ENCODE data around the gene CCDC60. TPM values are rescaled to one million over a fixed set of nuclear protein-coding genes. Genes with fewer than 3 reads are reported as not detected.

Gene CCDC60, protein sequence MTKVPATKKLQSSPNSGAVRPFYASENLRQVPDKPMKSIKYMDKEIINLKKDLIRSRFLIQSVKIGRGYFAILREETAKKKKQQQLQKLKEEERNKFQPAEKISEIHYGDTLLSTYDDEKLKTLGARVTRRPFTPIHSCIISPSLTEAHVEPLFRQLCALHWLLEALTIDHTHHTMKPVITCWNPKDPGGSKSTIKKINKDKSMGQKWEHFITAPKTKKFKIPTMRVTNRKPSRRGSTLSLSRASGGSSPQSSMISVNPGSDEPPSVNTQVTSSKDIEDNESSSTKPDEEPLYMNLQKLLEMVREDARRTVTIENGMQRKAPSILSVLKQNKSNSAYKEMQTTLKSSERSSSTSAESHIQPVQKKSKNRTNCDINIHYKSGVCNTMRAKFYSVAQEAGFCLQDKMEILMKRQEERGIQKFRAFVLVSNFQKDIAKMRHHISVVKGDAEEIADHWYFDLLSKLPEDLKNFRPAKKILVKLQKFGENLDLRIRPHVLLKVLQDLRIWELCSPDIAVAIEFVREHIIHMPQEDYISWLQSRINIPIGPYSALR
- 3.8 TPM for total RNA-seq (ENCODE audit: unreplicated experiment)
- long read RNA-seq, partial matches to known transcripts = 0 of 4 reads
- long read RNA-seq, other reads (novel, unspliced or antisense) = 1 of 4 reads

DNA sequence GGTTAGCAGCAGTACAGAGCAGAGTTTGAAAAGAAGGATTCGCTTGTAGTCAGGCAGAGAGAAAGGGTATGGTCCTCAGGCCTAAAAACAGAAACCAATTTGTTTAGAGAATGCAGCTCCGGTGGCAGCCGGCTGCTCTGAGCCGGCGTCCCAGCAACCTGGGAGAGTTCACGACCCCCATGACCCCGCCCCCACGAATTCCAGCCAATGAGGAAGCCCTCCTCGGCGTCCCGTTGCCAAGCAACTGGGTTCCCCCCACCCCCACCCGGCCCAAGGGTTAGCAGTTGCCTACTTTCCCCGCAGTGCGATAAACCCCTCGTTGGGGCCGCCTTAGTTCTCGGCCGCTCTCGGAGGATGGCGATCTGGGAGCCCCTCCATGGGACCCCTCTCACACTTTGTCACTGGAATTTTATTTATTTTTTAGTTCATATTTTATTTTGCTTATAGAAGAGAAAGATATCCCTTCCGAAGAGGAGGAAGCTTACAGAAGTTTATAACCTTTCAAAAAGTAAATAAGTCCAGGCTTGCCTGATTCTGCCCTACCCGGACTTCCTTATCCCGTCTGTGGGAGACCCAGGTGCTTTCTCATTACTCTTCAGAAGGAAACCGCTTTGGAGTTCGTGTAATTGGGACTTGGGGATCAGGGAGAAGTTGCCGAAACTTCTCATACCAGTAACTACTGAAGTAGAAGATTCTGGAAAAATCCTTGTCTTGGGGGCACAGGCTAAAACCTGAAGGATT is at the start of gene CCDC60:
Gene CCDC60 (plus strand): TSS at position 300 of the 741 bp plus-strand sequence. CDS start 448 bp downstream, outside the sequence.
- TF ChIP-seq CTCF (IDR thresholded peaks at IDR 0.05; ENCODE audit: partially characterized antibody, unreplicated experiment) = no peak
- Mint-ChIP-seq H3K36me3 (ENCODE audit: unreplicated experiment) (no peaks in the 10 kb centered on the region), H3K4me3 (ENCODE audit: unreplicated experiment) (no peak within 1 kb of the TSS), H3K27me3 (ENCODE audit: unreplicated experiment) (peaks cover 4% of the 10 kb centered on the region), H3K4me1 (ENCODE audit: low read depth, unreplicated experiment) (peaks cover 33% of the 10 kb centered on the region), H3K9me3 (ENCODE audit: unreplicated experiment) (peaks cover 1% of the 10 kb centered on the region), H3K27ac (ENCODE audit: unreplicated experiment) (no peak within 1 kb of the TSS)
- peak; percentile 76 for DNase-seq

DNA sequence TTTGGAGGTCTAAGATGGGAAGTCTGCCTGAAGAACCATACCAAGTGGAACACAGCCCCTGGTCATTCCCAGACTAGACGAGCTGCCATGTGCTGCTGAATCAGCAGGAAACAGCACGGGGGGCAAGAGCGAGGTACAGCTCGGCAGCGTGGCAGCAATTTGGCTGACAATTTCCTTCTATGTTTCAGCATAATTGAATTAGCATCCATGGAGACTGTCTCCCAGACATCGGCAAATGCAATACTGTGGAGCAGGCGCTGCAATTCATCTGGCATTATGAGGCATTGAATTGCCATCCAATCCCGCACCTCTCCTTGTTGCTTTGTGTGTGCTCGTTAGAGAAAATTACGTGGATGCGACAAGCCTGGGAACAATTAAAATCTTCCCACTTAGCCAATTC is 46.0 kb upstream of the CCDC60 start:
- TF ChIP-seq CTCF (IDR thresholded peaks at IDR 0.05; ENCODE audit: partially characterized antibody, unreplicated experiment) = no peak
- no peak overlapping the region for H3K27ac Mint-ChIP-seq (ENCODE audit: unreplicated experiment)
- peaks cover 2% of the 10 kb centered on the region for H3K27me3 Mint-ChIP-seq (ENCODE audit: unreplicated experiment)
- peaks cover 7% of the 10 kb centered on the region for H3K4me1 Mint-ChIP-seq (ENCODE audit: low read depth, unreplicated experiment)
- H3K4me3 Mint-ChIP-seq (ENCODE audit: unreplicated experiment) = peak overlapping the region; percentile 39
- H3K36me3 Mint-ChIP-seq (ENCODE audit: unreplicated experiment) = peaks cover 5% of the 10 kb centered on the region
- DNase-seq = peak; percentile 29
- H3K9me3 Mint-ChIP-seq (ENCODE audit: unreplicated experiment) = no peaks in the 10 kb centered on the region

- Mint-ChIP-seq H3K9me3 (ENCODE audit: unreplicated experiment) (no peaks in the 10 kb centered on the region), H3K27ac (ENCODE audit: unreplicated experiment) (no peak overlapping the region), H3K27me3 (ENCODE audit: unreplicated experiment) (peaks cover 2% of the 10 kb centered on the region), H3K4me3 (ENCODE audit: unreplicated experiment) (no peak overlapping the region), H3K36me3 (ENCODE audit: unreplicated experiment) (no peaks in the 10 kb centered on the region), H3K4me1 (ENCODE audit: low read depth, unreplicated experiment) (peaks cover 24% of the 10 kb centered on the region)
- DNase-seq = no peak
- TF ChIP-seq CTCF (IDR thresholded peaks at IDR 0.05; ENCODE audit: partially characterized antibody, unreplicated experiment) = no peak
Measured at GRCh38 chr12:119292893-119293630, 41.5 kb upstream of the CCDC60 start.

GRCh38 chr12:119294211-119294610 is 40.3 kb upstream of the CCDC60 start:
- Mint-ChIP-seq H3K4me1 (ENCODE audit: low read depth, unreplicated experiment) (peaks cover 20% of the 10 kb centered on the region), H3K27me3 (ENCODE audit: unreplicated experiment) (peaks cover 2% of the 10 kb centered on the region), H3K27ac (ENCODE audit: unreplicated experiment) (no peak overlapping the region), H3K4me3 (ENCODE audit: unreplicated experiment) (no peak overlapping the region), H3K36me3 (ENCODE audit: unreplicated experiment) (no peaks in the 10 kb centered on the region), H3K9me3 (ENCODE audit: unreplicated experiment) (no peaks in the 10 kb centered on the region)
- DNase-seq = no peak
- TF ChIP-seq CTCF (IDR thresholded peaks at IDR 0.05; ENCODE audit: partially characterized antibody, unreplicated experiment) = no peak

Data from glutamatergic neuron (in vitro differentiated cells).